GM23338 (cell line): ENCODE measurements around the gene ST3GAL6. TPM values are rescaled to one million over a fixed set of nuclear protein-coding genes. Genes with fewer than 3 reads are reported as not detected.

ENCODE experiments used
- ATAC-seq: fragments of 200-7000 bp; cut with Tn5 transposase; 3 replicates; pipeline ENCODE4 v1.9.1; 2020
- DNase-seq: peaks from one replicate; pipeline ENCODE4 v3.0.0-alpha.2; 2015; ENCODE audit warnings: low spot score
- H2AFZ ChIP-seq: fragments of 200-600 bp; sonication (generic); 2 replicates; pipeline ENCODE4 v1.8.0; 2016; ENCODE audit warnings: antibody characterized with exemption, mild to moderate bottlenecking, moderate library complexity
- H3F3A ChIP-seq: fragments of 200-600 bp; sonication (generic); replicated peaks from 2 replicates; pipeline ENCODE4 v1.8.0; 2017; ENCODE audit warnings: antibody characterized with exemption, mixed run types, low read depth
- H3K27ac ChIP-seq: fragments of 200-600 bp; sonication (generic); 2 replicates; pipeline ENCODE4 v1.6.1; 2016; ENCODE audit warnings: low read depth
- H3K27me3 ChIP-seq: fragments of 200-600 bp; sonication (generic); 2 replicates; pipeline ENCODE4 v1.8.0; 2016; ENCODE audit warnings: mild to moderate bottlenecking, mixed run types, moderate library complexity; ENCODE audit not compliant: insufficient read depth
- H3K36me3 ChIP-seq: fragments of 200-600 bp; sonication (generic); 2 replicates; pipeline ENCODE4 v1.8.0; 2016; ENCODE audit warnings: mild to moderate bottlenecking; ENCODE audit not compliant: insufficient read depth
- H3K4me1 ChIP-seq: fragments of 200-600 bp; sonication (generic); 2 replicates; pipeline ENCODE4 v1.8.0; 2016; ENCODE audit warnings: mild to moderate bottlenecking, moderate library complexity; ENCODE audit not compliant: insufficient read depth
- H3K4me2 ChIP-seq: fragments of 200-600 bp; sonication (generic); 2 replicates; pipeline ENCODE4 v1.7.1; 2017; ENCODE audit warnings: mixed run types
- H3K4me3 ChIP-seq: fragments of 200-600 bp; sonication (generic); 2 replicates; pipeline ENCODE4 v1.6.1; 2016; ENCODE audit warnings: mixed run types
- H3K79me2 ChIP-seq: fragments of 200-600 bp; sonication (generic); replicated peaks from 2 replicates; pipeline ENCODE4 v1.8.0; 2017; ENCODE audit warnings: mild to moderate bottlenecking; ENCODE audit not compliant: insufficient read depth
- H3K9me2 ChIP-seq: fragments of 200-600 bp; sonication (generic); 2 replicates; pipeline ENCODE4 v1.8.0; 2017; ENCODE audit not compliant: insufficient read depth
- H4K20me1 ChIP-seq: fragments of 200-600 bp; sonication (generic); replicated peaks from 2 replicates; pipeline ENCODE4 v1.8.0; 2017; ENCODE audit warnings: mild to moderate bottlenecking; ENCODE audit not compliant: insufficient read depth
- H3K27ac Mint-ChIP-seq: 2 replicates; pipeline ENCODE4 v1.8.0; 2020; ENCODE audit warnings: inconsistent platforms, mild to moderate bottlenecking, moderate library complexity, mixed read lengths
- H3K27me3 Mint-ChIP-seq: 3 replicates; pipeline ENCODE4 v1.8.0; 2022; ENCODE audit warnings: low read depth, mild to moderate bottlenecking, moderate library complexity, mixed read lengths, inconsistent platforms; ENCODE audit not compliant: insufficient read depth, poor library complexity
- H3K36me3 Mint-ChIP-seq: 3 replicates; pipeline ENCODE4 v1.8.0; 2021; ENCODE audit warnings: low read depth, mild to moderate bottlenecking, inconsistent platforms, moderate library complexity, mixed read lengths
- H3K4me1 Mint-ChIP-seq: 3 replicates; pipeline ENCODE4 v1.8.0; 2020; ENCODE audit warnings: mild to moderate bottlenecking, inconsistent platforms, mixed read lengths
- H3K4me3 Mint-ChIP-seq: 3 replicates; pipeline ENCODE4 v1.8.0; 2021; ENCODE audit warnings: moderate library complexity, mild to moderate bottlenecking, inconsistent platforms, mixed read lengths
- H3K9me3 Mint-ChIP-seq: 3 replicates; pipeline ENCODE4 v1.8.0; 2020; ENCODE audit warnings: moderate library complexity, mild to moderate bottlenecking, inconsistent platforms, mixed read lengths
- CREB1 ChIP-seq: fragments of 250-450 bp; sonication (Bioruptor Pico); IDR thresholded peaks from 2 replicates; pipeline ENCODE4 v1.5.0; 2020; ENCODE audit warnings: low read depth, mild to moderate bottlenecking, moderate library complexity
- CTCF ChIP-seq, 2 experiments: fragments of 200-600 bp in 1 of 2; sonication (generic) in 1 of 2; conservative IDR thresholded peaks; 2 replicates each; pipeline versions ENCODE4 v1.5.1 to v1.6.1; 2016 to 2017; ENCODE audit warnings: antibody characterized with exemption in 2 of 2, low read depth in 2 of 2, mild to moderate bottlenecking in 2 of 2, moderate library complexity in 1 of 2
- ETS1 ChIP-seq: IDR thresholded peaks from 2 replicates; pipeline ENCODE4 v1.6.1; 2016; ENCODE audit warnings: antibody characterized with exemption
- EZH2 ChIP-seq: fragments of 200-600 bp; sonication (generic); IDR thresholded peaks from one replicate; pipeline ENCODE4 v1.8.0; 2017; ENCODE audit warnings: antibody characterized with exemption, mild to moderate bottlenecking, low read depth; ENCODE audit not compliant: unreplicated experiment
- EZH2phosphoT487 ChIP-seq: fragments of 200-600 bp; sonication (generic); IDR thresholded peaks from one replicate; pipeline ENCODE4 v1.8.1; 2018; ENCODE audit warnings: antibody characterized with exemption; ENCODE audit not compliant: unreplicated experiment
- JUNB ChIP-seq: IDR thresholded peaks from one replicate; pipeline ENCODE4 v1.6.1; 2016; ENCODE audit warnings: antibody characterized with exemption; ENCODE audit not compliant: unreplicated experiment
- NANOG ChIP-seq: IDR thresholded peaks from 2 replicates; pipeline ENCODE4 v1.6.1; 2016; ENCODE audit warnings: antibody characterized with exemption, borderline replicate concordance
- STAT1 ChIP-seq: IDR thresholded peaks from one replicate; pipeline ENCODE4 v1.6.1; 2016; ENCODE audit warnings: antibody characterized with exemption; ENCODE audit not compliant: unreplicated experiment
- ZNF114 ChIP-seq: fragments of 250-450 bp; sonication (Bioruptor Pico); IDR thresholded peaks from 2 replicates; pipeline ENCODE4 v1.5.0; 2020; ENCODE audit warnings: mild to moderate bottlenecking, moderate library complexity
- ZNF462 ChIP-seq: fragments of 250-450 bp; sonication (Bioruptor Pico); IDR thresholded peaks from 2 replicates; pipeline ENCODE4 v1.5.0; 2020; ENCODE audit warnings: mild to moderate bottlenecking, moderate library complexity
- polyA plus RNA-seq: library from polyadenylated mRNA; unstranded; fragments of >200 nt; fragmentation: Nextera tagmentation; extraction: Ambion mirVana; gene quantifications from 2 replicates; pipeline ENCODE4 v1.2.1, GENCODE V29; 2016
- total RNA-seq: library from RNA; depleted of rRNA; stranded (reverse); fragments of >200 nt; shearing (Covaris generic); gene quantifications from 2 replicates; pipeline ENCODE4 v1.2.3, GENCODE V29; 2014

ST3GAL6 gene
- total and polyA plus RNA-seq, 2 experiments from 2014 or later: 4.7 to 8.1 TPM

GRCh38 chr3:98775459-98776139 lies 12.5 kb downstream of the ST3GAL6 start:
- no peak for DNase-seq
- no peaks in the 10 kb centered on the region for H3K79me2 ChIP-seq
- Mint-ChIP-seq H3K36me3 (no peaks in the 10 kb centered on the region), H3K27ac (no peak overlapping the region), H3K4me1 (no peaks in the 10 kb centered on the region; the same call in 2 of the 3 replicates), H3K9me3 (no peaks in the 10 kb centered on the region), H3K4me3 (no peak overlapping the region), H3K27me3 (no peaks in the 10 kb centered on the region)
- H3K4me3 ChIP-seq: no peak overlapping the region
- no peaks in the 10 kb centered on the region for H3K9me2 ChIP-seq
- H3K4me1 ChIP-seq: no peaks in the 10 kb centered on the region
- H4K20me1 ChIP-seq: no peaks in the 10 kb centered on the region
- H3K27ac ChIP-seq: no peak overlapping the region
- H3K27me3 ChIP-seq: no peaks in the 10 kb centered on the region
- H3K4me2 ChIP-seq: no peak overlapping the region
- no peak for ATAC-seq
- no peak overlapping the region for H2AFZ ChIP-seq
- no peaks in the 10 kb centered on the region for H3K36me3 ChIP-seq
- no peaks in the 10 kb centered on the region for H3F3A ChIP-seq
- TF ChIP-seq EZH2 (no peak), CTCF (conservative IDR thresholded peaks at IDR 0.05; ENCODE audit: low read depth in 2 of 2) (no peak), ETS1 (no peak), EZH2phosphoT487 (no peak), ZNF462 (CRISPR knock-in tag) (no peak), CREB1 (CRISPR knock-in tag) (no peak), NANOG (no peak), STAT1 (no peak), ZNF114 (CRISPR knock-in tag) (no peak), JUNB (no peak)
